Left renal pelvis (tissue), 4 donors: ENCODE results near the gene ZFPM1. TPM values are rescaled to one million over a fixed set of nuclear protein-coding genes. Genes with fewer than 3 reads are reported as not detected.

Experiments used
- DNase-seq, 4 donors: peaks; one replicate each; pipeline ENCODE4 v3.0.0-alpha.2; 2013; ENCODE audit warnings: low read depth in 4 of 4, low spot score in 3 of 4
- polyA plus RNA-seq, 4 donors: library from polyadenylated mRNA; unstranded; fragments of 120-200 nt; gene quantifications; one replicate each; pipeline ENCODE4 v1.2.1, GENCODE V29; 2013; ENCODE audit not compliant: insufficient read length in 4 of 4

Gene ZFPM1
- polyA plus RNA-seq, 4 donors: 2.2 to 5.3 (median 2.7) TPM

- no peak for DNase-seq
Measured at GRCh38 chr16:88433632-88434352, 19.3 kb upstream of the ZFPM1 start.

- DNase-seq: no peak
Measured at GRCh38 chr16:88434353-88434690, 18.8 kb upstream of the ZFPM1 start.

- DNase-seq: no peak
Measured at GRCh38 chr16:88434746-88435145, 18.3 kb upstream of the ZFPM1 start.

- no peak for DNase-seq
Measured at GRCh38 chr16:88435437-88436355, 17.4 kb upstream of the ZFPM1 start.

GRCh38 chr16:88436796-88437195, 16.3 kb upstream of the ZFPM1 start:
- DNase-seq: no peak

- DNase-seq: no peak
Measured at GRCh38 chr16:88437367-88437964, 15.6 kb upstream of the ZFPM1 start.

- no peak for DNase-seq
Measured at GRCh38 chr16:88438084-88438870, 14.8 kb upstream of the ZFPM1 start.

- DNase-seq: no peak
Measured at GRCh38 chr16:88439016-88439415, 14.1 kb upstream of the ZFPM1 start.

GRCh38 chr16:88439706-88440105, 13.4 kb upstream of the ZFPM1 start:
- no peak for DNase-seq

GRCh38 chr16:88440111-88440510, 13.0 kb upstream of the ZFPM1 start:
- no peak for DNase-seq

GRCh38 chr16:88440686-88441405, 12.2 kb upstream of the ZFPM1 start:
- DNase-seq: no peak

GRCh38 chr16:88441460-88441859, 11.6 kb upstream of the ZFPM1 start:
- DNase-seq: no peak

GRCh38 chr16:88442383-88442726, 10.7 kb upstream of the ZFPM1 start:
- no peak for DNase-seq

- no peak for DNase-seq
Measured at GRCh38 chr16:88442727-88443576, 10.1 kb upstream of the ZFPM1 start.

- DNase-seq: no peak
Measured at GRCh38 chr16:88444826-88445582, 8.1 kb upstream of the ZFPM1 start.

GRCh38 chr16:88445583-88445960, 7.5 kb upstream of the ZFPM1 start:
- DNase-seq: no peak

GRCh38 chr16:88446061-88446460, 7.0 kb upstream of the ZFPM1 start:
- DNase-seq: no peak

- no peak for DNase-seq
Measured at GRCh38 chr16:88446736-88447135, 6.3 kb upstream of the ZFPM1 start.

- DNase-seq: no peak
Measured at GRCh38 chr16:88447881-88448280, 5.2 kb upstream of the ZFPM1 start.
